T-cell (primary cell): Measurements from ENCODE around the gene PRPSAP1. TPM values are rescaled to one million over a fixed set of nuclear protein-coding genes. Genes with fewer than 3 reads are reported as not detected.

Experiments
- ATAC-seq, 4 experiments: fragments of 200-7000 bp in 3 of 4; fragments of 150-1000 bp in 1 of 4; cut with Tn5 transposase; replicated peaks in 1 of 4; 1 replicate in 3 of 4; 2 replicates in 1 of 4; pipeline ENCODE4 v1.10.0; 2021; ENCODE audit warnings: moderate library complexity in 3 of 4, mild to moderate bottlenecking in 2 of 4, moderate number of reproducible peaks in 1 of 4
- CTCF ChIA-PET, 2 donors: fragments of 300-600 bp; sonication (Branson Sonifier 250); formaldehyde crosslinking; loops; one replicate each; lab custom pipeline; 2022; ENCODE audit warnings: antibody characterized with exemption in 2 of 2; lab: Charles Lee
- POLR2A ChIA-PET, 2 donors: fragments of 300-600 bp; sonication (Branson Sonifier 250); formaldehyde crosslinking; loops; one replicate each; lab custom pipeline; 2022; ENCODE audit warnings: antibody characterized with exemption in 2 of 2; lab: Charles Lee
- DNase-seq, 35 experiments: peaks; one replicate each; pipeline versions ENCODE4 v3.0.0 to v3.0.0-alpha.2; 2013 to 2023
- H3K27ac ChIP-seq: one replicate; pipeline ENCODE4 v1.5.1; 2013; ENCODE audit warnings: low read length
- H3K27me3 ChIP-seq, 2 experiments: replicated peaks in 1 of 2; 1 replicate in 1 of 2; 2 replicates in 1 of 2; pipeline versions ENCODE4 v1.6.1 to v1.7.0; 2013; ENCODE audit warnings: low read length in 1 of 2, mixed read lengths in 1 of 2; ENCODE audit not compliant: control insufficient read depth in 2 of 2, insufficient read depth in 2 of 2; ENCODE audit errors: extremely low read depth in 1 of 2
- H3K36me3 ChIP-seq, 2 donors: 1 replicate in 1 of 2; 2 replicates in 1 of 2; pipeline versions ENCODE4 v1.6.1 to v1.7.0; 2013; ENCODE audit warnings: low read length in 1 of 2; ENCODE audit not compliant: control insufficient read depth in 2 of 2, insufficient read depth in 1 of 2; ENCODE audit errors: extremely low read depth in 1 of 2
- H3K4me1 ChIP-seq, 2 experiments: 1 replicate in 1 of 2; 2 replicates in 1 of 2; pipeline versions ENCODE4 v1.6.1 to v1.7.0; 2013; ENCODE audit warnings: low read length in 2 of 2, mixed read lengths in 1 of 2; ENCODE audit not compliant: insufficient read depth in 2 of 2, control insufficient read depth in 1 of 2; ENCODE audit errors: extremely low read depth in 1 of 2
- H3K4me3 ChIP-seq, 2 donors: 1 replicate in 1 of 2; 2 replicates in 1 of 2; pipeline versions ENCODE4 v1.5.1 to v1.7.0; 2013; ENCODE audit warnings: mild to moderate bottlenecking in 2 of 2, low read length in 1 of 2, moderate library complexity in 1 of 2; ENCODE audit not compliant: control insufficient read depth in 1 of 2; ENCODE audit errors: extremely low read depth in 1 of 2
- H3K9me3 ChIP-seq: 2 replicates; pipeline ENCODE4 v1.7.0; 2013
- H3K27ac Mint-ChIP-seq, 2 donors: one replicate each; pipeline ENCODE4 v1.8.0; 2020 to 2021; ENCODE audit warnings: mild to moderate bottlenecking in 2 of 2, mixed read lengths in 2 of 2
- H3K27me3 Mint-ChIP-seq, 2 donors: one replicate each; pipeline ENCODE4 v1.8.0; 2021 to 2022; ENCODE audit warnings: mixed read lengths in 2 of 2
- H3K36me3 Mint-ChIP-seq: one replicate; pipeline ENCODE4 v1.8.0; 2021; ENCODE audit warnings: mixed read lengths
- H3K4me1 Mint-ChIP-seq, 3 donors: one replicate each; pipeline ENCODE4 v1.8.0; 2020 to 2022; ENCODE audit warnings: mixed read lengths in 3 of 3, mild to moderate bottlenecking in 1 of 3
- H3K4me3 Mint-ChIP-seq, 3 donors: one replicate each; pipeline ENCODE4 v1.8.0; 2020 to 2022; ENCODE audit warnings: mild to moderate bottlenecking in 3 of 3, mixed read lengths in 3 of 3, moderate library complexity in 3 of 3
- H3K9me3 Mint-ChIP-seq, 3 donors: one replicate each; pipeline ENCODE4 v1.8.0; 2020 to 2022; ENCODE audit warnings: mixed read lengths in 3 of 3
- WGBS: methylation state at CpG from one replicate; pipeline ENCODE4 v1.1.5; 2013; ENCODE audit warnings: missing lambda C conversion rate; ENCODE audit not compliant: insufficient coverage; 5-methylcytosine and 5-hydroxymethylcytosine counted together
- total RNA-seq, 35 experiments: library from RNA in 6 of 35; stranded (reverse) in 6 of 35; fragments of 120-200 nt in 1 of 35; gene quantifications; one replicate each; pipeline versions ENCODE4 v1.2.1 to v1.2.4 and lab custom pipeline; 2013 to 2026

PRPSAP1 gene
- total RNA-seq, 5 donors from 2014 or later (not counting 1 experiment from before 2014, with no cell fraction given), result 27.5 to 47.0 (median 40.0) TPM

- CTCF ChIA-PET, result interaction anchor here (0.5 to 3.5 kb wide), 4 partner anchors 14 to 377 kb away, joined by 3 to 11 read pairs (median 4); no protein-coding TSS in a partner anchor
- Histone ChIP-seq H3K4me1 (peaks cover 10 to 32% of the 10 kb centered on the region in 2 experiments), H3K36me3 (peaks cover 0 to 3% of the 10 kb centered on the region in 2 donors), H3K27me3 (peaks cover 0 to 33% of the 10 kb centered on the region in 2 experiments), H3K9me3 (no peaks in the 10 kb centered on the region), H3K27ac (no peak within 1 kb of the TSS), H3K4me3 (peak within 1 kb of the TSS; percentile 58 to 84)
- Mint-ChIP-seq H3K27ac (peak within 1 kb of the TSS; percentile 28 to 36), H3K9me3 (no peaks in the 10 kb centered on the region), H3K4me3 (peak within 1 kb of the TSS; percentile 82 to 94 (median 89)), H3K36me3 (no peaks in the 10 kb centered on the region), H3K27me3 (peaks cover 0 to 1% of the 10 kb centered on the region in 2 donors), H3K4me1 (peaks cover 4 to 13% (median 10%) of the 10 kb centered on the region in 3 donors)
- ATAC-seq, result peak; percentile 56 to 73 (median 69)
- WGBS, result under 1% methylated on average over 118 of the region's 118 CpGs
- POLR2A ChIA-PET, result no interaction called here
- DNase-seq, result peak in 19 of 35 experiments; percentile 15 to 74 (median 39)
These were observed 30.7 kb upstream of the PRPSAP1 start, which contains the start of gene SPHK1 for GRCh38 chr17:76384222-76384986. SPHK1 (plus strand) TSS chr17:76384609; CDS start chr17:76385645, 1,036 bp downstream.

GRCh38 chr17:76383546-76384221 lies 30.0 kb upstream of the PRPSAP1 start:
- ChIA-PET POLR2A (interaction anchor here (0.6 to 0.7 kb wide), 2 partner anchors 31 to 588 kb away, joined by 3 to 7 read pairs; no protein-coding TSS in a partner anchor), CTCF (interaction anchor here (0.6 to 3.5 kb wide), 3 partner anchors 14 to 198 kb away, joined by 4 to 11 read pairs (median 7); no protein-coding TSS in a partner anchor)
- under 1% methylated on average over 60 of the region's 65 CpGs for WGBS
- H3K27ac ChIP-seq, result no peak overlapping the region
- peaks cover 0 to 33% of the 10 kb centered on the region in 2 experiments for H3K27me3 ChIP-seq
- peak; percentile 29 to 52 (median 30) for ATAC-seq
- peak overlapping the region; percentile 82 to 94 (median 89) for H3K4me3 Mint-ChIP-seq
- no peaks in the 10 kb centered on the region for H3K36me3 Mint-ChIP-seq
- DNase-seq, result peak in 29 of 35 experiments; percentile 9 to 64 (median 23)
- H3K36me3 ChIP-seq, result peaks cover 0 to under 1% of the 10 kb centered on the region in 2 donors
- H3K4me1 Mint-ChIP-seq, result peaks cover 4 to 13% (median 10%) of the 10 kb centered on the region in 3 donors
- H3K4me1 ChIP-seq, result peaks cover 10 to 32% of the 10 kb centered on the region in 2 experiments
- peak overlapping the region; percentile 28 to 36 for H3K27ac Mint-ChIP-seq
- no peaks in the 10 kb centered on the region for H3K9me3 ChIP-seq
- H3K4me3 ChIP-seq, result peak overlapping the region; percentile 58 to 84
- peaks cover 0 to 1% of the 10 kb centered on the region in 2 donors for H3K27me3 Mint-ChIP-seq
- no peaks in the 10 kb centered on the region for H3K9me3 Mint-ChIP-seq

- no peak overlapping the region for H3K27ac ChIP-seq
- DNase-seq, result peak in 29 of 35 experiments; percentile 10 to 70 (median 38)
- no peaks in the 10 kb centered on the region for H3K9me3 ChIP-seq
- H3K27me3 Mint-ChIP-seq, result peaks cover 0 to 1% of the 10 kb centered on the region in 2 donors
- H3K4me1 ChIP-seq, result peaks cover 10 to 32% of the 10 kb centered on the region in 2 experiments
- no peaks in the 10 kb centered on the region for H3K36me3 ChIP-seq
- no peaks in the 10 kb centered on the region for H3K36me3 Mint-ChIP-seq
- H3K4me3 Mint-ChIP-seq, result peak overlapping the region; percentile 82 to 94 (median 89)
- under 1% methylated on average over 58 of the region's 80 CpGs for WGBS
- H3K4me3 ChIP-seq, result peak overlapping the region; percentile 58 to 60
- POLR2A ChIA-PET, result interaction anchor here (0.6 to 0.7 kb wide), 2 partner anchors 30 to 587 kb away, joined by 3 to 7 read pairs; no protein-coding TSS in a partner anchor
- ATAC-seq, result peak; percentile 60 to 67 (median 62)
- CTCF ChIA-PET, result interaction anchor here (0.6 to 3.5 kb wide), 3 partner anchors 15 to 197 kb away, joined by 4 to 11 read pairs (median 7); no protein-coding TSS in a partner anchor
- no peaks in the 10 kb centered on the region for H3K9me3 Mint-ChIP-seq
- H3K27ac Mint-ChIP-seq, result no peak overlapping the region
- peaks cover 4 to 15% (median 10%) of the 10 kb centered on the region in 3 donors for H3K4me1 Mint-ChIP-seq
- peaks cover 0 to 33% of the 10 kb centered on the region in 2 experiments for H3K27me3 ChIP-seq
These were observed 29.3 kb upstream of the PRPSAP1 start for GRCh38 chr17:76382803-76383545.

GRCh38 chr17:76382351-76382802 lies 28.7 kb upstream of the PRPSAP1 start:
- Mint-ChIP-seq H3K27me3 (peaks cover 0 to 1% of the 10 kb centered on the region in 2 donors), H3K9me3 (no peaks in the 10 kb centered on the region), H3K4me3 (peak overlapping the region; percentile 75 to 94 (median 81)), H3K36me3 (no peaks in the 10 kb centered on the region), H3K27ac (no peak overlapping the region), H3K4me1 (peaks cover 4 to 15% (median 10%) of the 10 kb centered on the region in 3 donors)
- H3K9me3 ChIP-seq, result no peaks in the 10 kb centered on the region
- no peaks in the 10 kb centered on the region for H3K36me3 ChIP-seq
- peak overlapping the region; percentile 58 to 60 for H3K4me3 ChIP-seq
- peaks cover 10 to 32% of the 10 kb centered on the region in 2 experiments for H3K4me1 ChIP-seq
- CTCF ChIA-PET, result interaction anchor here (0.6 to 3.5 kb wide), 2 partner anchors 16 to 733 kb away, joined by 3 to 11 read pairs; no protein-coding TSS in a partner anchor
- H3K27me3 ChIP-seq, result peaks cover 0 to 33% of the 10 kb centered on the region in 2 experiments
- H3K27ac ChIP-seq, result no peak overlapping the region
- DNase-seq (no peak), ATAC-seq (no peak)
- POLR2A ChIA-PET, result no interaction called here
- 31% methylated on average over 13 of the region's 21 CpGs for WGBS

DNA sequence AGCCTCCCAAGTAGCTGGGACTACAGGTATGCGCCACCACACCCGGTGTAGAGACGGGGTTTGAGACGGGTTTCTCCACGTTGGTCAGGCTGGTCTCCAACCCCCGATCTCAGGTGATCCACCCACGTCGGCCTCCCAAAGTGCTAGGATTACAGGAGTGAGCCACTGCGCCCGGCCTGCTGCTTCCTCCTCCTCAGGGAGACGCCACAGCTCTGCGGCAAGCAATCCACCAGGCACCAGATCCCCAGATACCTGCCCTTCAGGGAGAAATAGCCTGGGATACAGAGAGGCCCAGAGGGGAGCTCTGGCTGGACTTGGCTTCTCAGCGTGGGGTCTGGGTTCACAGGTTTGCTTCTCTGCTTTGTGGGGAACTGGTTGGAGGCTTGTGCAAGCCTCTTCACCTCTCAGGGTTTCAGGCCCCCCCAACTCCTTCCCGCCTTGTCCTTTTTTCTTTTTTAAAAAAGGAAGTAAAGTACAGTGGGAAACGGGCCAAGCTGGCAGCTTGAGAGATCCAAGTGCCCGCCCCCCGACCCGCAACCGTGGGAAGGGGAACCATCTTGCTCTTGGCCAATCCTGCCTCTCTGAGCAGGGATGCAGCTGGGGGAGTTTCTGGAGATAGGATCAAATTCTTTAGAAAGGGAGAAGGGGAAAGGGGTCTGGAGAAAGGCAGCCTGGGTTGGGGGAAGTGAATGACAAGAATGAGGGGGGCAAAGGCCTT lies 28.1 kb upstream of the PRPSAP1 start:
- peaks cover 10 to 32% of the 10 kb centered on the region in 2 experiments for H3K4me1 ChIP-seq
- no peak overlapping the region for H3K4me3 ChIP-seq
- Mint-ChIP-seq H3K36me3 (no peaks in the 10 kb centered on the region), H3K9me3 (no peaks in the 10 kb centered on the region), H3K27ac (no peak overlapping the region), H3K4me3 (peak overlapping the region; percentile 28 to 94 (median 34)), H3K27me3 (peaks cover 0 to 1% of the 10 kb centered on the region in 2 donors), H3K4me1 (peaks cover 4 to 13% (median 10%) of the 10 kb centered on the region in 3 donors)
- 89% methylated on average over 17 of the region's 19 CpGs for WGBS
- H3K9me3 ChIP-seq, result no peaks in the 10 kb centered on the region
- no peaks in the 10 kb centered on the region for H3K36me3 ChIP-seq
- ATAC-seq (no peak), DNase-seq (no peak)
- ChIA-PET CTCF (interaction anchor here (0.6 to 3.5 kb wide), 2 partner anchors 16 to 733 kb away, joined by 3 to 11 read pairs; no protein-coding TSS in a partner anchor), POLR2A (interaction anchor here (0.6 to 0.7 kb wide), 2 partner anchors 181 to 441 kb away, joined by 3 read pairs; no protein-coding TSS in a partner anchor)
- H3K27ac ChIP-seq, result no peak overlapping the region
- peaks cover 0 to 35% of the 10 kb centered on the region in 2 experiments for H3K27me3 ChIP-seq
